Activated CD4-positive, CD25-positive, alpha-beta regulatory T cell treated with anti-CD3 and anti-CD28 coated beads, Interleukin-2, amount 50 U/mL, for 72 hours (primary cell): ENCODE data around the gene TBP.
"Not testable (repeated sequence)": the region's sequence is repeated elsewhere in the genome, so short reads cannot be mapped to it uniquely, and the experiment has no call there.

Experiments used
- DNase-seq: peaks from one replicate; pipeline ENCODE4 v3.0.0; 2021

The TBP gene

DNA sequence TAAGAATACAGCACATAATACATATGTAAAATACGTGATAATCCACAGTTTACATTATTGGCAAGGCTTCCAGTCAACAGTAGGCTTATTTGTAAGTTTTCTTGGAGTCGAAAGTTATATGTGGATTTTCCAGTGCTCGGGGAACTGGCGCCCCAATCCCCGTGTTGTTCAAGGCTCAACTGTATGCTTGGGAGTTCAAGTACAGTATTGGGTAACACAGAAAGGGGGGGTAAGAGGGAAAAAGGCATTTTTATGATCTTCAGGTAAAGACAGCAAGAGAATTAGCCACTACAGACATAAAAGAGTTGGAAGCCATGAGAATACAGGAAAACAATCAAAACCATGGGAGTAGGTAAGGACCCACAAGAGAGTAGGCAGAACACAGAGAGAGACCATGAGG is 17.5 kb upstream of the TBP start:
- DNase-seq: no peak

DNA sequence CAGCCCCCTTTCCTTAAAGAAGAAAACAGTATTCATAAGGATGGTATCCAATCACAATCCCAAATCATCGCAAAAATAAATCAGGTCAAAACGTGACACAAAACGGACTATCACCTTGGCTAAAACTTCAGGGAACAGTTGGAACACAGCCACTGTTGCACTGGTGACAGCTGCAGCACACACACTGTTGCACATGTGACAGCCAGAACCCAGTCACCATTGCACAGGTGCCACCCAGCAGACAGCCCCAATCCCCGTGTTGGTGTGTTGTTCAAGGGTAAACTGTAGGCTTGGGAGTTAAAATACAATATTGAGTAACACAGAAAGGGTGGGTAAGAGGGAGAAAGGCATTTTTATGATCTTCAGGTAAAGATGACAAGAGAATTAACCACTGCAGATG is 16.8 kb upstream of the TBP start:
- no peak for DNase-seq

DNA sequence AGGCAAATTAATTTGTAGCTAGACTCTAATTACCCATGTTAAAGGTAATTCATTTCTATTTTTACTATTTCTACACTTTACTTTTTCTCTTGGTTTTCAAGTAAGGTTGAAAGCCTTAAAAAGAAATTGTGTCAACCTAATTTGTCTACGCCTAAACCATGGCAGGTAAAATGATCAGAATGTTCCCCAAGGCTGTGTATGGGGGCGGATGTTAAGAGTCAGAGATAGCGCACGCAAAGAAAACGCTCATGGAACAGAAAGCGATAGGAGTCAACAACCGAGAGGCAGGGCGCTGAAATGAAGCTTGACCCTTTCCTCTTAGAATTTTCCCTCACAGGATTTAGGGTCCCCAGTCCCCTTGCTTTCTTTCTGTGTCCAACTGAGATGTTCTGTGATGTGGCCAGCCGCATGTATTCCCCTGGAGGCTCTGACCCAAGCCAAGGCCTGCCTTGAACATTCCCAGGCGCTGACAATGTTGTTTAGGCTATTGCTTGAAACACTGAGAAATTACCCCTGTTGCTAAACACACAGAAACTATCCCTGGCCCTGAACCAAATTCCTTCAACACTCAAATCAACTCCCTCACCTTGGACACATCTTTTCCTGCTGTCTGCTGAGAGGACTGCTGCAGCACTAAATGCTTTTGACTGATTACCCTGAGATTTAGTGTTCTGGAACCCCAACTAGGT is 12.0 kb upstream of the TBP start:
- no peak for DNase-seq

DNA sequence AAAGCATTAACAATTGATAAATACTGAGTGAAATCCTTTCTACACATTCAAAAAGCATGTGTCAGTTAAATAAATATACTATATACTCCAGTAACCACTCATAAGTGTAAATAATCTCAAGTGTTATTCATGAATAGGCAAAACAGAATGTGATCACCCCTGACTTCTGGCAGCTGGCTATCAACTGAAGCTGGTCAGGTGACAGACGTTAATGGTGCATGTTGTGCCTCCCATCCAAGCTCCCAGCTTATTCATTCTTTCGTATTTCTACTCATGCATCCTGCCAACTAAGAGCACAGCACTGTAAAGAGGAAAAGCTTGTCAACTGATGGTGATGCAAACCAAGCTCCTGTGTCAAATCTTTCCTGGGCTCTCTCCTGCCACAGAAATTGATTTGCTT is 8.8 kb upstream of the TBP start:
- no peak for DNase-seq

DNA sequence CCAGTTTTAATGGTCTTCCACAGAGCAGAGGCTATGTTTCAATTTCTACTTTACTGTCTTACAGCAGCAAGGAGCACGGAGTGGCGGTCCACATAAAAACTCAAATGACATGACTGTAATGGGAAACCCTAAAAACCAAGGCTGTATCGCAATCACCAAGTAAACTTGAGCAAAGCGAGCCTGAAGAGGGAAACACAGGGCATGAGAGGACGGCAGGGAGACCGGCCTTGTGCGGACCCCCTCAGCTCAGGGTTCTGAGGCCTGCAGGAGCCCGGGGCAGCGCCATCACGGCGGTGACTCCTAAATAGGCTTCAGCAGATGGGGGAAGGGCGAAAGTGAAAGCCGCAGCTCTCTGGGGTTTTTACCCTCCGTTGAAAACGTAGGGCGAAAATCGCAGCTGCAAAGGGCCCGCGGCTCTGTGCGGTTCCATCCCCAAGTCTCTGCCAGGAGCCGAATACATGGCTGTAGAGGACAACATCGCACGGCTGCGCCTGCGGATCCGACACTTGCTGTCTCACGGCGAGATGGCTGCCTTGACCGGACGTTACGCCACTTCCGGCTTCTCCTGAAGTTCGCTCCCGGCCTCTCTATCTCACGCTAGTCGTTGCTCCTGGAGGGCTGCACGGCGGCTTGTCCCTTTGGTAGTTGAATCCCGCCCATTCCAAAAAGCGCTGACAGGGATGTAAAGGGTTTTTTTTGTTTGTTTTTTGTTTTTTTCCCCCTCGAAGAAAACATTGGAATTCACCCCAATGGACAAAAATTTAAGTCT is 1.2 kb upstream of the TBP start, which contains the start of gene PSMB1:
Gene PSMB1, minus strand, starts transcription at position 543 of the 769 bp plus-strand sequence. Its CDS starts 65 bp downstream, at position 478.
- peak; percentile 79 for DNase-seq

DNA sequence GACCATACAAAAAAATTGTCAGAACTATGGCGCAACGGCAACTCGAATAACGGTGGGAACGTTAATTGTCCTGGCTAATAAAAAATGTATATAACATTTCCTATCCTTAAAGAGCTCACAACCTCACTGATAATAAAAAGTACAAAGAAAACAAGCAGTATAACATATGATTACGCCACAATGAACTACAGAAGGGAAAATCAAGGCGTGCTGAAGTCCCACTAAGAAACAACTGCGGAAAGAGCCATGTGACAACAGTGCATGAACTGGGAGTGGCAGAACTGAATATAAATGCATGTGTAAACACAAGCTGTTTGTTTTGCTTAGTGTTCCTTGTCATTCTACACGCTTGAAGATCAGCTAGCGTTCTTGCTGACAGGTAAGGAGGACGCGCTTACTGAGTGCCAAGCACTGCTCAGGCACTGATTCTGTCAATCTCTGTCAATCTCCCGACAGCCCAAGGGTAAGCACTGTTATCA is 596 bp upstream of the TBP start:
- DNase-seq: no peak

DNA sequence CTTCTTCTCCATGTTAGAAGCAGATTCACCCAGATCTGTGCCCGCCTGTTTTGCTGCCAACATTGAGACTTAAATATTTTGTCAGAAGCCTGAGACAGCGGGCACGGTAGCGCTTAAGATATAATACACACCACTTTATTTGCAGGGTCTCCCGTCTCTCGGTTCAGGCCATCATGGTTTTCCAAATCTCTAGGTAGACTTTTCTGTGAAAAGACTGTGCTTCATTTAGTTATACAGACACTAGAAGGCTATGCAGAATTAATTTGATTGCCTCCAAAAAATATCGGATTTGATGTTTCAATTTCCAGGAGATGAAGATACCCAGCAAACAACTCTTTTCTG is 598 bp downstream of the TBP start:
- no peak for DNase-seq

DNA sequence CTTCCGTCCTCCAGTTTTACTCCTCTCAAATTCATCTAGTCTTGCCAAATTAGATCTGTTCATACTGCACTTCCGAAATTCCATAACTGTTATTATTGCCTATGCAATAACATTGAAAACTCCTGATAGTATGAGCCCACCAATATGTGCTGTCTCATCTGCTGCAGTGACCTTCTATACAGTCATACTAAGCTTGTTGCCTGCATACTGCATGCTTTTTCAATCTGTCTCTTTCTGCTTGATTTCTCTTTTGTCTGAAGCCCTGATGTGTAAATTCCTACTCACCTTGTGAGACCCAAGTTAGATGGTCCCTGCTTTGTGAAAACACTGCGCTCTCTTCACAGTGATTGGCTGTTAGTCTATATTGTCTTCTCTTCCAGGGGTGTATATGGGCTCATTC is 1.1 kb downstream of the TBP start:
- no peak for DNase-seq

DNA sequence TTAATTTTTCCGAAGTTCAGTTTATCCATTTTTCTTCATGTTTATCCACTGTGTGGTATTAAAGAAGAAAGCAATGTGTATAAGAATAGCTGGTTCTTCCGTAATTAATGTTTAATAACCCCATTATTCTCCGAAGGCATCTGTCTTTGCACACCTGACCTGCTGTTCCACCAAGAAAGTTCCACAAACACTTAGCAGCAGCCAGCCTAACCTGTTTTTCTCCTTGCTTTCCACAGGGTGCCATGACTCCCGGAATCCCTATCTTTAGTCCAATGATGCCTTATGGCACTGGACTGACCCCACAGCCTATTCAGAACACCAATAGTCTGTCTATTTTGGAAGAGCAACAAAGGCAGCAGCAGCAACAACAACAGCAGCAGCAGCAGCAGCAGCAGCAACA is 7.4 kb downstream of the TBP start:
- no peak for DNase-seq

DNA sequence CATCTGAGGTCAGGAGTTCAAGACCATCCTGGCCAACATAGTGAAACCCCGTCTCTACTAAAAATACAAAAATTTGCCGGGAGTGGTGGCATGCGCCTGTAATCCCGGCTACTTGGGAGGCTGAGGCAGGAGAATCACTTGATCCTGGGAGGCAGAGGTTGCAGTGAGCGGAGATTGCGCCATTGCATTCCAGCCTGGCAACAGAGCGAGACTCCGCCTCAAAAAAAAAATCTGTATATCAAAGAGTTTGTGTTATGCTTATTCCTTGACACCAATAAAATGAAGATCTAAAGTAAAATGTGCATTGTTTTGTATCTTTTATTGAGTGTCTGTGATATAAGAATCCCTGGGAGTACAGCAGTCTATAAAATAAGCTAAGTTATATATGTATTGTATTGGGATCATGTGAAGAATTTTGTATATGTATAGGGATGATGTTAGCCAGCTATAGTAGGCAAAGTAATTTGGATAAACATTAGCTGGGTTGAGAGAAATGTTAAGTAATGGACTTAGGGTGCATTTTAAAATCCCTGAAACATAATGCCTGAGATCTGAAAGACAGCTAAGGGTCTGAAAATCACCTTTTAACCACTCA is 10.9 kb downstream of the TBP start:
- no peak for DNase-seq

DNA sequence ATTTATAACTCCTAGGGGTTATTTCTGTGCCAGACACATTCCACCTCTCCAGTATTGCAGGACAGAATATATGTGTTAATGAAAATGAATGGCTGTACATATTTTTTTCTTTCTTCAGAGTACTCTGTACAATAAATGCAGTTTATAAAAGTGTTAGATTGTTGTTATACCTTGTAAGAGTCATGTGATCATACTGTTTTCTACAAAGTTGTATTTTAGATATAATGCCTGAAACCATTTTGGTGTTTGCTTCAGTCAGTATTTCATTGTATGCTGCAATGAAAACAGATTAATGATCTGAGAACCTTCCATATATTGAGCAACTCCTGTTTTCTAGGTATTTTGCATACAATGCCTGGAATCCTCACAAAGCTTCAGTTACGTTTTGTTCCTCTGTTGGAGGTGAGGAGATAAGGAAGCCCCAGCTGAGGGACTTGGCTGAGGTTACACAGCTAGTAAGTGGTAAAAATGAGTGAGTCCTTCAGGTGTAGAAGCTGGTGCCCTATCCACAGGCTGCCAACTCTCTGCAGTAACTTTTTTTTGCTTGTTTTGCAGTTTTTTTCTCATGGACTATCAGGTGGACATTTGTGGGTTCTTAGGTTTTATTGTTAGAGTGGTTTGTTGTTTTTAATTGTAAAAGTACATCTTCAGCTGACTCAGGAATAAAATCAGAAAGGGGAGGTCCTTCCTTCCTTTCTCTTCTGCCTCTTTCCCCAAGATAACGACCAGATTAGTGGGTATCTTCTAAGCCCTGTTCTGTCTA is 18.7 kb downstream of the TBP start:
- no peak for DNase-seq

DNA sequence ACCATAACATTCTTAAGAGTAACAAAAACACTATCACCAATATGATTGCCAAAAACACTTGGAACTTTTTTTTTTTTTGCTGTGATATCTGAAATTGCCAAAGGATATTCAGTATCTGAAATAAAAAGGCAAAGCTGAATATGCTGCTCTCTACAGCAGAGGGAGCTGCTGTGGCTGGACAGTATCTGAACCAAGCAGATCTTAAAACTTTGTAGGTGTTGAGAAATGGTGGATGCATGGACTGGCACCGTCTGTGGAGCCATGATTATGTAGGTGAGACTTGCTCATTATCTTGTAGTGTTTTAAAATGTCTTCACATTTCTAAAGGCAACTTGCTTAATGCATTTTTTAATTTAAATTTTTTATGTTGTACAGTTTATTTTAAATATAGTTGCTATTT is 21.1 kb downstream of the TBP start:
- DNase-seq: no peak

DNA sequence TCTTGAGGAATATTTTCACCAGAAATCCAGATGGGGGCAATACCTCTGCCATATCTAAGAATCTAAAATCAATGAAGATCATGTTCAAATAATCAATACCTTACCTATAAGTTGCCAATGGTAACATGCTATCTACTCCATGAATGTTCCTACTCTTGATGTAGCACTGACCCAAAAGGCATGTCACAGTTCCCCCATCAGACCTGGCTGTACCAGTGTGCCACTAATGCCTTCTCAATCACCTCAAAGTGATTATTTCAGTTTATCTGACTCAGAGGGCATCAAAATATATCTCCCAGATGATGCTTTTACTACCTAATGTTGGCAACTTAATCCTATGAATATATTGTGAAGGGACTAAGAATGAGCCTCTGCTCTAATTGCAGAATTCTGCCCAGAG is 24.7 kb downstream of the TBP start:
- DNase-seq: no peak

DNA sequence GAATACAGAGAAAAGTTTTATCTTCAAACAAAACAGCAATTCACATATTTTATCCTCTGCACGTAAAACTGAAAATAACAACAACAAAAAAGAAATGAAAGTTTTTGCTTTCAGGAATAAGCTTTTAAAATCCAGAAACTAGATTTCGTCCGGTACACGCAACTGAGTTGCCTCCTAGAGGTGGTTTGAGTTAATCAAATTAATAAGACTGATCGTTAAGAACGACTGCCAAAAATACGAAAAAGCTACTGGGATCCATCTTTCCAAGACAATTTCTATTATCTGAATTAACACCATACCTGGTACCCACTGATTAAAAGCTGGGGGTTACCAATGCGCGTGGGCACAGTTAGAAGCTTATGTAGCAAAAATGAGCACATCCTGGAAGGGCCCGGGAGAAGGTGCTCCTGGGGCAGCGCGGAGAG is 29.6 kb downstream of the TBP start:
- no peak for DNase-seq

DNA sequence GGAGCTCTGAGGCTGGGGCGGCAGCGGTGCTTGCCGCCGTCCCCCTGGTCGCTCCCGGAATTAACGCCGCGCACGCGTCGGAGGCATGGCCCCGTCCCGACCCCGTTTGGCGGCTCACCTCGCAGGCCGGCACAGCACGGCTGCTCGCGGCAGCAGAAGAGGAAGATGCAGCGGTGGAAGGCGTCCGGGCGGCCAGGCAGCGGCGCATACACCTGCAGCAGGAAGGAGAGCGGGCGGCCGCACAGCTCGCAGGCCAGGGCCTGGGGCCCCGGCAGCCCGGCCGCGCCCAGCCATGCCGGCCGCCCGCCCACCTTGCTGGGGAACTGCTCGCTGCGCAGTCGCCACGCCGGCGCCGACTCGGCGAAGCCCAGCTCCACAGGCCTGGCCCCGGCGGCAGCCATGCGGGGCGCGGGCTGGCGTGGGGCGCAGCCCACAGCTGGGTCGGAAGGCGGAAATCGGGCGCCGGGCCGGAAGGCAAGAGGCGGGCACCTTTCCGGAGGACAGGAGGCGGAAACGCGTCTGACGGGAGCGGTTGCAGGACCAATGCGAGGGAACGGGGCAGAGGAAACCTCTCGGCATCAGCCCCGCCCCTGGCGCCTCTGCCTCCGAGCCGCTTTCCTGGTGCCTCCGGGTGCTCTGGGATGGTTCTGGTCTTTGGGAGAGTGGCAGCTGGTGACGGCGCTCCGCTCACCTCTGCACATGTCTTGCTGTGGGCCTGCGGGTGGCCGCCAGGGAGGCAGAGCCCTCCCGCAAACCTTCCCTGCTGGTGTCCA is 30.2 kb downstream of the TBP start, which contains the start of gene PDCD2:
Gene PDCD2, minus strand, starts transcription at position 457 of the 773 bp plus-strand sequence. Its CDS starts 56 bp downstream, at position 401.
- DNase-seq: peak; percentile 89

DNA sequence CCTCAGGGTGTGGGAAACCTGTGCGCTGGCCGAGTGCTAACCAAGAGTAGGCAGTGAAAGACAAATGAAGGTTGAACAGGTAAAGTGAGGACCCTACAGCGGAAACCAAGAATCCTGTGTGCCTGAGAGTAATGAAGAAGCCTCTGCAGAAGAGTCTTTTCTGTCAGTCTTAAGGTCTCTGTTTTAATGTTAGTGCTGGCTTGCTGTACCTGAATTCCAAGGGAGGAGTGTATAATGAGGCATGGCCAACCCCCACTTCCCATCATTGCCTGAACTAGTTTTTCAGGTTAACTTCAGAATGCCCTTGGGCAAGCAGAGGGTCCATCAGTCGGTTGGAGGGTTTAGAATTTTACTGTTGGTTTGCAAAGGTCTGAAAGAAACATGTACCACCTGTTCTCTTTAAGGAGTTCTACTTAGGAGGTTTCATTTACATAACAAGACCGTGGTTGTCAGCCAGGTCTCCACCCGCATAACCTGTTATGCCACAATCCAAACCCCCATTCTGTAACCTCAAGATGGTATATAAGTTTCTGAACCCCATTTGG is 30.9 kb downstream of the TBP start:
- no peak for DNase-seq

DNA sequence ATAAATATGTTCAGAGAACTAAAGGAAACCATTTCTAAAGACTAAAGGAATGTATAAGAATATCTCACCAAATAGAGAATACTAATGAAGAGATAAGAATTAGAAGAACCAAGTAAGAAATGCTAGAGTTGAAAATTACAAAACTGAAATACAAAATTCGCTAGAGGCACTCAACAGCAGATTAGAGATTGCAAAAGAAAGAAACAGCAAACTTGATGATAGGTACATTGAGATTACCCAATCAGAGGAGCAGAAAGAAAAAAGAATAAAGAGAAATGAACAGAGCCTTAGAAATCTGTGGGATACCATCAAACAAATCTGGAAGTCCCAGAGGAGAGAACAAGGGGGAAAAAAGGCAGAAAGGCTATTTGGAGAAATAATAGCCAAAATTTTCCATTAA is 36.6 kb downstream of the TBP start:
- DNase-seq: no peak

DNA sequence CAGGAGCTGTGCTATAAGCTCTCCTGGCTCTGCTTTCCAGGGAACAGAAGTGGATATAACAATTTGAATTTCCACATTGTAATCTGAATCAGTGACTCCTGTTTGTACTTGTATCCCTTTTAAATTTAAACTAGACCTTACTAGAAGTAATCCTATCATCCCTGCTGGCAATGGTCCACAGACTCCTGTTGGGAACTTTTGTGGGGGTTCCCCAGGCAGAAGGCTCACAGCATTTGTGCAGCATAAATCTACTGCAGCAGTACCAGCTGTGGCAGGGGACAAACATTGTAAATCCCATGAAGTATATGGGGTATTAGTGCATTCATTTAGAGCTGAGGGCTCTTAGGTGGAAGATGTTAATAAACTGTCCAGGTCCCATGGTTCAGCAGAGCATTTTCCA is 42.3 kb downstream of the TBP start:
- DNase-seq: no peak

DNA sequence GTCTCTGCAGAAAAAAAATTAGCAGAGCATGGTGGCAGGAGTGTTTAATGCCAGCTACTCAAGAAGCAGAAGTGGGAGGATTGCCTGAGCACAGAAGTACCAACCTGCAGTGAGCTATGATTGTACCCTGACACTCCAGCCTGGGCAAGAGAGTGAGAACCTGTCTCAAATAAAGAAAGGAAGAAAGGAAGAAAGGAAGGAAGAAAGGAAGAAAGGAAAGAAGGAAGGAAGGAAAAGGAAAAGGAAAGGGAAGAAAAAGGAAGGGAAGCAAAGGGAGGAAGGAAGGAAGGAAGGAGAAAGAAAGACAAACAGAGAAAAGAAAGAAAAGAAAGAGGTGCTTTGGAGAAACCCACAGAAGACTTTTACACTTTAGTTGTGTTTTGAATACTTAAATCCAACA is 43.1 kb downstream of the TBP start:
- DNase-seq: no peak

DNA sequence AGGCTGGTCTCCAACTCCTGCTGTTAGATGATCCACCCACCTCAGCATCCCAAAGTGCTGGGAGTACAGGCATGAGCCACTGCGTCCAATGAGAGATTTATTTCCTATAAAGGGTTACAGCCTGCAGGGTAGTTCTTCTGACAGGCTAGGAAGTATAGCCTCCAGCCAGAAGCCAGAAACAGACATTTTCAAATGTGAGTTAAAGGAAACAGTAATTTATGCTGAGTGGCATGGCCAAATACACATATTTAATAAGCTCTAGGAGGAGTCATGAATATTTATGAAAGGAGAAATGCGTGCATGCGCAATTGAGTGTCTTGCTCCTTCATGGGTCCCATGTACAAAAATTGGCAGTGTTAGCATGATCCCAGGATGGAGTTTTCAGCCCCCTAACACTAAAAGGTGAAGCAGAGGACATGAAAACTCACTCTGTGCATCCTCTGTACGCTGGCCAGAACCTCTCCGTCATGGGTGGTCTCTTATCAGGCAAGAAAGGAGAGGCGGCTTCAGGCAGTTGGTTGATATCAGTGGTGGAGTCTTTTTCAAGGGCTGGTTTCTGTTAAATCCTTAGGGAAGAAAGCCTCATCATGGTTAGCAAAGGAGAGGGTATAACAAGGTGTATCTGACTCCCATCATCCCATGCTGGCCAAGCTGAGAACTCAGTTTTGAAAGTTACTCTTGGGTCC is 51.5 kb downstream of the TBP start:
- no peak for DNase-seq

DNA sequence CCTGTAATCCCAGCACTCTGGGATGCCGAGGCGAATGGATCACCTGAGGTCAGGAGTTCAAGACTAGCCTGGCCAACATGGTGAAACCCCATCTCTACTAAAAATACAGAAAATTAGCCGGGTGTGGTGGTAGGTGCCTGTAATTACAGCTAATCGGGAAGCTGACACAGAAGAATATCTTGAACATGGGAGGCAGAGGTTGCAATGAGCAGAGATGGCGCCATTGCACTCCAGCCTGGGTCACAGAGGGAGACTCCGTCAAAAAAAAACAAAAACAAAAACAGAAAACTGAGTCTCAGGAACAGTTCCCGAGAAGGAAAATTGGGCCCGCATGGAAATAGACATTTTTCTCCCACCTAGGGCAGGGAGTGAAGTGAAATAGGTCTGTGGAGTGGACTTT is 55.1 kb downstream of the TBP start:
- DNase-seq: not testable (repeated sequence)
